ENCODE data around the gene LGR6. TPM values are rescaled to one million over a fixed set of nuclear protein-coding genes. Genes with fewer than 3 reads are reported as not detected.
"Not testable (repeated sequence)": the region's sequence is repeated elsewhere in the genome, so short reads cannot be mapped to it uniquely, and the experiment has no call there.

Gene LGR6
- total and polyA plus RNA-seq, 2 of the 4 experiments (the other 2 are of a cell fraction) = not detected

GRCh38 chr1:202189918-202190715, 3.5 kb upstream of the LGR6 start:
- ATAC-seq (ENCODE audit: low read depth) = no peak
- no peaks in the 10 kb centered on the region for H3K79me1 ChIP-seq (ENCODE audit: low read depth in 1 of 2, low read length in 2 of 2)
- ChIA-PET POLR2A (ENCODE audit: unreplicated experiment) (interaction anchor here (0.5 kb wide), 1 partner anchor 1167 kb away, joined by 6 read pairs; the partner anchor contains the start of gene KIF21B), CTCF (interaction anchor here (0.9 to 1.9 kb wide), 6 partner anchors 10 to 139 kb away, joined by 3 to 8 read pairs (median 4); no protein-coding TSS in a partner anchor)
- no peak overlapping the region for H2AK9ac ChIP-seq (replicated peaks; ENCODE audit: low read depth, low read length, poor library complexity)
- H2BK15ac ChIP-seq (ENCODE audit: low read depth, low read length) = no peak overlapping the region
- H3K56ac ChIP-seq (ENCODE audit: extremely low read depth, insufficient read depth, low read length) = no peak overlapping the region
- H3K4me2 ChIP-seq (ENCODE audit: low read depth, low read length) = no peak overlapping the region
- peaks cover 3% of the 10 kb centered on the region; the same call in 1 of the 2 replicates for H4K20me1 ChIP-seq (ENCODE audit: insufficient read depth, low read length)
- no peak overlapping the region for H2BK5ac ChIP-seq (ENCODE audit: low read depth, low read length, poor library complexity, severe bottlenecking)
- TF ChIP-seq RAD21 (IDR thresholded peaks at IDR 0.05; ENCODE audit: low read length) (no peak), CTCF (conservative IDR thresholded peaks at IDR 0.05; ENCODE audit: low read depth, low read length) (peak; percentile 18; the same call in 1 of the 2 replicates)
- H3K9me3 ChIP-seq (ENCODE audit: control insufficient read depth, insufficient read depth, low read length) = no peaks in the 10 kb centered on the region
- peaks cover 52% of the 10 kb centered on the region for H3K27me3 ChIP-seq (ENCODE audit: control insufficient read depth, insufficient read depth, low read length)
- no peak overlapping the region for H3K27ac ChIP-seq (ENCODE audit: insufficient read depth, low read length)
- no peaks in the 10 kb centered on the region for H3K9me1 ChIP-seq (ENCODE audit: insufficient read depth, low read length)
- H3K36me3 ChIP-seq (ENCODE audit: control insufficient read depth, insufficient read depth, low read length) = no peaks in the 10 kb centered on the region
- dilution Hi-C loops (cut with HindIII; ENCODE audit: low sequenced_read_pairs, unreplicated experiment) = no loop called here
- no peaks in the 10 kb centered on the region for H3K4me1 ChIP-seq (ENCODE audit: control insufficient read depth, insufficient read depth, low read length)
- WGBS, 2 experiments (ENCODE audit: extremely low coverage in 2 of 2, insufficient read length in 1 of 2) = no CpG with 5 or more reads among the region's 7 CpGs
- no peak overlapping the region for H4K5ac ChIP-seq (ENCODE audit: low read depth, low read length)
- no peak overlapping the region for H2AK5ac ChIP-seq (ENCODE audit: low read depth, low read length)
- H3K14ac ChIP-seq (replicated peaks; ENCODE audit: low read depth, low read length) = no peak overlapping the region
- peak; percentile 6 for DNase-seq
- no peak overlapping the region for H3K9ac ChIP-seq (ENCODE audit: low read depth, low read length)
- H3K4ac ChIP-seq (ENCODE audit: low read depth, low read length) = no peak overlapping the region
- no peak overlapping the region for H3K23ac ChIP-seq (ENCODE audit: low read depth, low read length)
- no peak overlapping the region for H3K4me3 ChIP-seq (ENCODE audit: insufficient read depth, low read depth, low read length)
- no peak overlapping the region for H2BK20ac ChIP-seq (ENCODE audit: low read depth, low read length)
- H2BK120ac ChIP-seq (ENCODE audit: low read depth, low read length) = no peak overlapping the region
- H4K91ac ChIP-seq (ENCODE audit: insufficient read depth, low read depth, low read length) = no peak overlapping the region
- BruUV-seq (replicated peaks) = no TSS peak
- in situ Hi-C loops (cut with MboI; ENCODE audit: low sequenced_read_pairs) = loop anchor here (5.0 kb wide), 1 partner anchor 522 kb away; the partner anchor contains the start of gene SYT2
- H4K8ac ChIP-seq (ENCODE audit: low read depth in 2 of 2, low read length in 2 of 2) = no peak overlapping the region
- intact Hi-C loops (cut with micrococcal nuclease) = loop anchor here (1.0 kb wide), 1 partner anchor 125 kb away; no protein-coding TSS in a partner anchor
- no peak overlapping the region for H2AFZ ChIP-seq (replicated peaks; ENCODE audit: low read length, poor library complexity)
- H3K18ac ChIP-seq (ENCODE audit: low read depth, low read length) = no peak overlapping the region

GRCh38 chr1:202191391-202191790, 2.2 kb upstream of the LGR6 start:
- H2BK20ac ChIP-seq (ENCODE audit: low read depth, low read length); dilution Hi-C loops (cut with HindIII; ENCODE audit: low sequenced_read_pairs, unreplicated experiment); H3K4me3 ChIP-seq (ENCODE audit: insufficient read depth, low read depth, low read length); H2AK9ac ChIP-seq (replicated peaks; ENCODE audit: low read depth, low read length, poor library complexity); H3K4ac ChIP-seq (ENCODE audit: low read depth, low read length); POLR2A ChIA-PET (ENCODE audit: unreplicated experiment); H2BK120ac ChIP-seq (ENCODE audit: low read depth, low read length); H3K79me1 ChIP-seq (ENCODE audit: low read depth in 1 of 2, low read length in 2 of 2); DNase-seq; H3K27ac ChIP-seq (ENCODE audit: insufficient read depth, low read length); H4K8ac ChIP-seq (ENCODE audit: low read depth in 2 of 2, low read length in 2 of 2); BruUV-seq (replicated peaks); H3K9me1 ChIP-seq (ENCODE audit: insufficient read depth, low read length); H3K9me3 ChIP-seq (ENCODE audit: control insufficient read depth, insufficient read depth, low read length); H3K14ac ChIP-seq (replicated peaks; ENCODE audit: low read depth, low read length); H4K91ac ChIP-seq (ENCODE audit: insufficient read depth, low read depth, low read length); H3K9ac ChIP-seq (ENCODE audit: low read depth, low read length); H3K4me1 ChIP-seq (ENCODE audit: control insufficient read depth, insufficient read depth, low read length); H4K5ac ChIP-seq (ENCODE audit: low read depth, low read length); H4K20me1 ChIP-seq (ENCODE audit: insufficient read depth, low read length); H2BK15ac ChIP-seq (ENCODE audit: low read depth, low read length); H3K23ac ChIP-seq (ENCODE audit: low read depth, low read length); H3K18ac ChIP-seq (ENCODE audit: low read depth, low read length); H2AK5ac ChIP-seq (ENCODE audit: low read depth, low read length); ATAC-seq (ENCODE audit: low read depth); H3K56ac ChIP-seq (ENCODE audit: extremely low read depth, insufficient read depth, low read length); H3K36me3 ChIP-seq (ENCODE audit: control insufficient read depth, insufficient read depth, low read length); H3K4me2 ChIP-seq (ENCODE audit: low read depth, low read length); H2BK5ac ChIP-seq (ENCODE audit: low read depth, low read length, poor library complexity, severe bottlenecking); intact Hi-C loops (cut with micrococcal nuclease); H2AFZ ChIP-seq (replicated peaks; ENCODE audit: low read length, poor library complexity); in situ Hi-C loops (cut with MboI; ENCODE audit: low sequenced_read_pairs); CTCF ChIA-PET: not testable (repeated sequence)
- peaks cover 55% of the 10 kb centered on the region for H3K27me3 ChIP-seq (ENCODE audit: control insufficient read depth, insufficient read depth, low read length)
- WGBS, 2 experiments (ENCODE audit: extremely low coverage in 2 of 2, insufficient read length in 1 of 2) = no CpG with 5 or more reads among the region's 33 CpGs
